Activated CD4-positive, alpha-beta T cell treated with anti-CD3 and anti-CD28 coated beads, Interleukin-2, Interleukin-6, amounts not matched to agents 100 ng/mL and 50 ng/mL, durations not matched to agents 16 hours and 8 hours (primary cell): ENCODE data around the gene LGALS12.
A peak's percentile ranks its signal among the peaks of the same experiment; 100 is the strongest.

Source experiments
- DNase-seq: peaks from one replicate; pipeline ENCODE4 v3.0.0-alpha.2; 2020

Gene LGALS12

GRCh38 chr11:63505857-63506528 lies at the start of gene LGALS12:
Gene LGALS12, plus strand, starts transcription at chr11:63506084. Its CDS starts 375 bp downstream, at chr11:63506459.
- DNase-seq, result no peak

- DNase-seq, result no peak
These were observed 46.3 kb upstream of the LGALS12 start for GRCh38 chr11:63459586-63459985.

- no peak for DNase-seq
These were observed 43.7 kb upstream of the LGALS12 start for GRCh38 chr11:63462137-63462536.

GRCh38 chr11:63470311-63470710 lies 35.6 kb upstream of the LGALS12 start:
- DNase-seq, result no peak

GRCh38 chr11:63472372-63472771 lies 33.5 kb upstream of the LGALS12 start:
- no peak for DNase-seq

- DNase-seq, result no peak
These were observed 29.3 kb upstream of the LGALS12 start for GRCh38 chr11:63476618-63477017.

GRCh38 chr11:63478896-63479295 lies 27.0 kb upstream of the LGALS12 start:
- peak; percentile 72 for DNase-seq

- no peak for DNase-seq
These were observed 25.8 kb upstream of the LGALS12 start for GRCh38 chr11:63480039-63480438.

- no peak for DNase-seq
These were observed 20.1 kb upstream of the LGALS12 start for GRCh38 chr11:63485777-63486176.

- no peak for DNase-seq
These were observed 17.1 kb upstream of the LGALS12 start for GRCh38 chr11:63488789-63489188.

- no peak for DNase-seq
These were observed 16.0 kb upstream of the LGALS12 start for GRCh38 chr11:63489879-63490278.

- DNase-seq, result no peak
These were observed 15.2 kb upstream of the LGALS12 start, which contains the start of gene PLAAT5 for GRCh38 chr11:63490551-63491239. Gene PLAAT5, minus strand, starts transcription at chr11:63491167. Its CDS starts 133 bp downstream, at chr11:63491034.

GRCh38 chr11:63491240-63491587 lies 14.7 kb upstream of the LGALS12 start:
- no peak for DNase-seq

GRCh38 chr11:63491636-63492372 lies 14.1 kb upstream of the LGALS12 start:
- peak; percentile 8 for DNase-seq

- DNase-seq, result no peak
These were observed 13.4 kb upstream of the LGALS12 start for GRCh38 chr11:63492441-63492840.

- DNase-seq, result no peak
These were observed 12.8 kb upstream of the LGALS12 start for GRCh38 chr11:63493127-63493526.

GRCh38 chr11:63494975-63495374 lies 10.9 kb upstream of the LGALS12 start:
- DNase-seq, result no peak

GRCh38 chr11:63499874-63500273 lies 6.0 kb upstream of the LGALS12 start:
- no peak for DNase-seq

GRCh38 chr11:63501236-63501635 lies 4.6 kb upstream of the LGALS12 start:
- DNase-seq, result no peak

- no peak for DNase-seq
These were observed 3.5 kb upstream of the LGALS12 start for GRCh38 chr11:63502252-63502820.

GRCh38 chr11:63503492-63503891 lies 2.4 kb upstream of the LGALS12 start:
- DNase-seq, result no peak

GRCh38 chr11:63504054-63504453 lies 1.8 kb upstream of the LGALS12 start:
- no peak for DNase-seq

GRCh38 chr11:63504933-63505586 lies 824 bp upstream of the LGALS12 start:
- no peak for DNase-seq
